ENCODE measurements around the gene ATP10B.
"Not testable (repeated sequence)": the region's sequence is repeated elsewhere in the genome, so short reads cannot be mapped to it uniquely, and the experiment has no call there.

ATP10B gene

GRCh38 chr5:160757194-160757593 lies 94.8 kb downstream of the ATP10B start:
- no peak for DNase-seq (ENCODE audit: low read depth)

- no peak for DNase-seq (ENCODE audit: low read depth)
Observed at GRCh38 chr5:160750938-160751657, 100.9 kb downstream of the ATP10B start.

- DNase-seq (ENCODE audit: low read depth): no peak
Observed at GRCh38 chr5:160749682-160750081, 102.3 kb downstream of the ATP10B start.

- no peak for DNase-seq (ENCODE audit: low read depth)
Observed at GRCh38 chr5:160749026-160749425, 103.0 kb downstream of the ATP10B start.

- DNase-seq (ENCODE audit: low read depth): no peak
Observed at GRCh38 chr5:160747987-160748386, 104.0 kb downstream of the ATP10B start.

- no peak for DNase-seq (ENCODE audit: low read depth)
Observed at GRCh38 chr5:160747559-160747958, 104.5 kb downstream of the ATP10B start.

- no peak for DNase-seq (ENCODE audit: low read depth)
Observed at GRCh38 chr5:160744268-160745101, 107.5 kb downstream of the ATP10B start.

DNA sequence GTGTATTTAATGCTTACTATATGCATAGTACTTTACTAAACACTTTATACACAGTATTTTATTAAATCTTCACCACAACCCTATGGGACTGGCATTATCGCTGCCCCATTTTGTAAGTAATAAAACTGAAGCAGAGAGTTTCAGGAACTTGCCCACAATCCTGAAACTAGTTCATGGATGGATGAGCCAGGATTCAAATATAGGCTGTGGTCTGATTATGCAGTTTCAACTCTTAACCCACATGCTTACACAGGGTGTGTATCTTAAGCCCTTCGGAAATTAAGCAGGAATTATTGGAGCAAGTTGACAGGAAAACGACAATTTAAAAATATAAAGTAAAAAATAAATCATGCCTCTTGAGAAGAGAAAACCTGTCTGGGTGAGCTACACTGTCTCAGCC lies 109.0 kb downstream of the ATP10B start:
- DNase-seq (ENCODE audit: low read depth): no peak

DNA sequence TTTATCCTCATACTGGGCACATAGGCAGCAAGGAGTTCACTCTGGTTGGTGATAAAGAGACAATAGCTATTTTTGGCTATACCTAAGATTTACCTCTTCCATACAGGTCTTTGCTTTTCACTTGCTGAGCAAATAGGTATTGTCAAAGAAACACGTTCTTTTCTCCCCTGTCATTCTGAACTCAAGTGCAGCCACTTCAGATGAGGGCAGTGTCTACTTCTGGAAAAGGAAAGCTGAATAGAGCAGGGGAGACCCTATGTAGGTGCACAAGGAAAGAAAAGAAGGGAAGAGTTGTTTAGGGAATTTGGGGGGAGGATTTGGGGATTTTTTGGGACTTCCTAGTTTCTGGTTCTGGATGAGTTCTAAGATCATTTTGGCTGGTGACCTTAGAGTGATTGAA lies 109.6 kb downstream of the ATP10B start:
- DNase-seq (ENCODE audit: low read depth): no peak

DNA sequence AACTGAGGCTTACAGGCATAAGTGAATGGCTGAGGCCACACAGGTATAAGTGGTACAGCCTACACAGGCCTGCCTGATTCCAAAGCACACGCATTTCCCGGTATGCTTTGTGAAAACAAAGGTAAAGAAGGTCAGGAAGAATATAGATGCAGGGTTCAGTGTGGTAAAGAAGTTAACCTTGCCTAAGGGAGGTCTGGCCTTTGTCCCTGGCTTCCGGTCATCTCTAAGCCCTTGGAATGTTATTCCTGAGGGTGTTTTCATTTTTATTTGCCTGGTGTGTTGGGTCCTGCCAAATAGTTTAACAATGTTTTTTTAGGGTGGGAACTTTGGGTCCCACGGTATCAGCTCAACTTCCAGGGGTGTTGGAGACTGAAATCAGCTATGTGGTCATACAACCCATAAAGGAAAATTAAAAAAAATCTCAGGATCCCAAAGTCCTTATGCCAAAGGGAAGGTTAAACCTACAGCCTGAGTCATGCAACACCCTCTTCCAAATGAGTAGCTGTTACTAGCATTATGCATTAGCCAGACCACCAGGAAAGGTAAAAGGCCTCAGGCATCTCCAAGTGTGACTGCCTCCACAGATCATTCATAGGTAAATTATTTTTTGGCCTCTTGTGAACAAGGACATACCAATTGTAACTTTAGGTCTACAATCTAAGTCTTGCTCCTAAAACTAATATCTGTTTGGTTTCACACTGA lies 124.6 kb downstream of the ATP10B start:
- DNase-seq (ENCODE audit: low read depth): no peak

GRCh38 chr5:160726721-160727120 lies 125.3 kb downstream of the ATP10B start:
- DNase-seq (ENCODE audit: low read depth): no peak

DNA sequence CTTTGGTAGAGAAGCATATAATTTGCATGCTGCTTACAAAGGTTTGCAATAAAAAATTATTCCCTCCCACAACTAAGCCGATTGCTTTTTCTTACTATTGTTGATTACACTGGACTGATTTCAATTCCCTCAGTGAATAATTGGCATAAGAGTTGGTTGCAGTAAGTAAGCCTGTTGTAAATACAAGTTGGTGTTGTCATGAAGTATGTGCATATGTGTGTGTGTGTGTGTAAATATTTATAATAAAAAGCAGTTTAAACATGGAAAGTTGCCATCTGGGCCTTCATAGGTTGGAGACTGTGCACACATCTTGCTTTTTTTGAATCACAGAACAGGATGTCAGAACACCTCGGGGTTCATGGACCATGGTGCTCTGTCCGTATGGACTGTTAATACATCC lies 131.2 kb downstream of the ATP10B start:
- no peak for DNase-seq (ENCODE audit: low read depth)

DNA sequence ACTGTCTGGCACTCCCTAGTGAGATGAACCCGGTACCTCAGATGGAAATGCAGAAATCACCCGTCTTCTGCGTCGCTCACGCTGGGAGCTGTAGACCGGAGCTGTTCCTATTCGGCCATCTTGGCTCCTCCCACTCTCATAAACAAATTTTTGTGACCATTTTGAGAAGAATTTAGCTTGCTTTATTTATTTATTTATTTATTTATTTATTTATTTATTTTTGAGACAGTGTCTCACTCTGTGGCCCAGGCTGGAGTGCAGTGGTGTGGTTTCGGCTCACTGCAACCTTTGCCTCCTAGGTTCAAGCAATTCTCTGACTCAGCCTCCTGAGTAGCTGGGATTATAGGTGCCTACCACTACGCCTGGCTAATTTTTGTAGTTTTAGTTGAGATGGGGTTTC lies 136.5 kb downstream of the ATP10B start:
- not testable (repeated sequence) for DNase-seq (ENCODE audit: low read depth)

GRCh38 chr5:160703547-160704189 lies 148.3 kb downstream of the ATP10B start:
- DNase-seq (ENCODE audit: low read depth): no peak

GRCh38 chr5:160702934-160703333 lies 149.1 kb downstream of the ATP10B start:
- DNase-seq (ENCODE audit: low read depth): no peak

DNA sequence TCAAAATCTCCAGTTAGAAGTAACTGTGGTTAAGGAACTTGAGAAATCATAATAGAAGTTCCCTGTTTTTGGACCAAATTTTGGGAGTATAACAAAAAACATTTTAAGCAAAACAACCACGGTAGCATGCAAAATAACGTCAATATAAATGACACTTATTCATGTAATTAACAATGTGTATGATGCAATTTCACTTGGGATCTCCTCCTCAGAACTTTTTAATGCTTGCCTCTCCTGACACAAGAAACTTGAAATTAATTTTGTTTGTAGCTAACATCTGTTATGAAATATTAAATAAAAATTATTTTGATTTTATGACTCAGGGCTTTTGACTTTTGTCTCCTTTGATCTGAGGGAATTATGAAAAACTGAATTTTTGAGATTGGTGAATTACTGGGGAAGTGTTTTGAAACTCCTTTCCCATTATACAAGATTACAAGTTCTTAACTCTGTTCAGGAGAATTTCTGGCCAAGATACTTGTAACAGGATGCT lies 149.7 kb downstream of the ATP10B start:
- DNase-seq (ENCODE audit: low read depth): no peak

GRCh38 chr5:160701403-160701802 lies 150.6 kb downstream of the ATP10B start:
- no peak for DNase-seq (ENCODE audit: low read depth)

DNA sequence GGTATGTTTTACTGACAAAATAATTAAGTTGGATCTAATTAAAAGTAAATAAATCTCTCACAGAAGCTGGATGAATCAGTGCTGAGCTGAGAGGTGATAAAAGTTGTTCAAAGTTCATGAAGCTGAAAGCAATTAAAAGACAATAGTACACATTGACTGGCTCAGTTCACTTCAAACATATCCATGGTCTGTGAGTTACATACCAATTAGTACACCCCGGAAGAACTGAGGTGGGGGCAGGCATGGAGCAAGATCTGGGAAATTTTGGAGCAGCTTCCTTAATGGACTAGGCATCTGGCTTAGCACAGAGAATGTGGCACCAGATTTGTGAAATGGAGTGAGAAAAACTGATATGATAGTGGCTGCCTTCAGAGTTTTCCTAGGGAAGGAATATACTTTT lies 152.7 kb downstream of the ATP10B start:
- no peak for DNase-seq (ENCODE audit: low read depth)

DNA sequence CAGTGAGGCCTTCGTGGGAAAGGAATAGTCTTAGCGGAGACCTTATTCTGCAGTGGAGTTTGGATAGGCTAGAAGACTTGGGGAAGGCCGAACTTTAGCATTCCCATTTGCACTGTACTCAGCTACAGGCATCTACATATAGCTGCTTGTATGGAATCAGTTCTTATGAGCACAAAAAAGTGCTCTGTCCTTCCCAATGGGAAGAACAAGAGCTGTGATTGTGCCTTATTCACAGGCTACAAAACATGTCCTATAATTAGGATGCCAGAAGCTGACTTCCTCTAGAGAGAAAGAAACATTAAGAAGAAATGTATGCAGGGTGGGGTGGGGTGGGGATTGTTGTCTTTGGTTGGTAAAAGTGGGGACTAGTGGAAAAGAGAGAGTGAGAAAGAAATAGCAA lies 154.7 kb downstream of the ATP10B start:
- DNase-seq (ENCODE audit: low read depth): no peak

DNA sequence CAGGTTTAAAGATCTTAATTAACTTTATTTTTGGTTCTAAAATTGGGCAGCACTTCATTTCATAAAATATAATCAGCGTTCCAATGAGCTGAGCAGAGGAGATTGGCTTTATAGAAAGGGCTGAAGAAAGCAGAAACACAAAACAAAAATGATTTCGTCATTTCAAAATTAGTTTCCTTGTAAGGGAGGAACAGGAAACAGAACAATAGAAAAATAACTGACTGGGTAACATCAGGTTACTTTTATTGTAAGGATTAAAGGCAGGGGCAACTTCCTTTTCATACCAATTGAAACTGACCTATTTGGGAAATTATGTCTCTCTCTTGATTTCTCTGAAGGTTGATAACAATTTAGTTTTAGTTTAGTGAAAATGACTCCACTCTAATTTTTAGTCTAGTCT lies 157.1 kb downstream of the ATP10B start:
- no peak for DNase-seq (ENCODE audit: low read depth)

DNA sequence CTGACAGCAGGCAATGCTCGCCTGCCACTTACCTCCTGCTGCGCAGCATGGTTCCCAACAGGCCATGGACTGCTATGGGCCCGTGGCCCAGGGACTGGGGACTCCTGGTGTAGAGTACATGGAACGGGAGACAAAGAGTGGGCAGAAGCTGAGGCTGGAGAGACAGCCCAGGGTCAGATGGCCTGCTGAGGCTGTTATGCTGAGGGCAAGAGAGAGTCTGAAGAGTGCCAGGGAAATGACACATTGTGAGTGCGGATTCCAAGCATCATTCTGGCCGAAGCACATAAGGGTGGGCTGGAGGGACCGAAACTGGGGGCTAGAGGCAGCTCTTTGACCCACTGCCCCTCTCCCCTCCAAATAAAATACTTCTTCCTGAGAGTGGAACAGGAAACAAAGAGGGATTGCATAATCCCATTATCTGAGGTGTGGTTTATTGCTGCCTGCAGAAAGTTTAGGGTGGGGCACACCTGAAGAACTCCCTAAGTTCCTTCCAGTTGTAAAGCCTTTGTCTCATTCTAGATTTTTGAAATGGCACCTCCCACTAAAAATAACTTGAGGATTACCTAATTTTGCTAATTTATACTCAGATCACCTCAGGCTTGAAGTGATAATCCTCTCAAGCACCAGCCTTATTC lies 158.1 kb downstream of the ATP10B start:
- DNase-seq (ENCODE audit: low read depth): no peak

DNA sequence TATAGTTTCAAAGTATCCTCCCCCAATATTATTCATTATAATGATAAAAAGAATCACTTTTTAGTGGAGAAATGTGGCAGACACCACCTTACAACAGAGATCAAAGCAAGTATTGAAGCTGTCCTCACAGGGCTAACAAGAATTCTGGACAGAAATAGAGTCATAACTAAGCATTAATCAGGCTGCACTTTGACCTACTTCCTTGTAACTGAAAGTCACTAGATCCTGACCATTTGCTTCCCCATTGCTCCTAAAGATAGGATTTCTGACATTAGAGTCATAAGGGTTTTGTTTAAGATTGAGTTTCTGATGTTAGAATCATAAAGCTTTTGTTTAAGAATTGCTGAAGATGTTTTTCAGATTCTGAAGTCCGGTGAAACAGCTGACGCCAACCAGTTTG lies 159.7 kb downstream of the ATP10B start:
- DNase-seq (ENCODE audit: low read depth): no peak
